ENCODE measurements around the gene TSPAN14. TPM values are rescaled to one million over a fixed set of nuclear protein-coding genes. Genes with fewer than 3 reads are reported as not detected.

The TSPAN14 gene
- total RNA-seq, 1 experiment from 2014 or later, result 73.5 TPM

GRCh38 chr10:80468002-80468401, 13.9 kb downstream of the TSPAN14 start:
- ChIA-PET CTCF (interaction anchor here (0.7 to 34.2 kb wide), 4 partner anchors 23 to 195 kb away, joined by 3 to 802 read pairs (median 4); no protein-coding TSS in a partner anchor), POLR2A (interaction anchor here (0.5 kb wide), 1 partner anchor 93 kb away, joined by 3 read pairs; no protein-coding TSS in a partner anchor)
- H3K4me1 Mint-ChIP-seq, result peaks cover 78% of the 10 kb centered on the region
- peak; percentile 36; the same call in 1 of the 2 replicates for TF ChIP-seq FOXK1 (CRISPR knock-in tag; IDR thresholded peaks at IDR 0.05)
- no peak for TF ChIP-seq ERG (CRISPR knock-in tag; IDR thresholded peaks at IDR 0.05)
- no peak for TF ChIP-seq NFE2L1 (CRISPR knock-in tag; IDR thresholded peaks at IDR 0.05)
- no peak for TF ChIP-seq EMX1 (CRISPR knock-in tag; IDR thresholded peaks at IDR 0.05)
- peak; percentile 44; the same call in 1 of the 2 replicates for TF ChIP-seq SP1 (CRISPR knock-in tag; conservative IDR thresholded peaks at IDR 0.05)
- H3K4me3 Mint-ChIP-seq, result no peak overlapping the region
- no peak overlapping the region for H3K27ac Mint-ChIP-seq
- H3K27me3 Mint-ChIP-seq (ENCODE audit: low read depth), result peaks cover 39% of the 10 kb centered on the region
- peaks cover 17% of the 10 kb centered on the region for H3K36me3 Mint-ChIP-seq
- H3K9me3 Mint-ChIP-seq, result no peaks in the 10 kb centered on the region
- DNase-seq (ENCODE audit: low spot score), result peak; percentile 74
- ATAC-seq, result peak; percentile 82

GRCh38 chr10:80468806-80469421, 14.8 kb downstream of the TSPAN14 start:
- Mint-ChIP-seq H3K4me1 (peaks cover 78% of the 10 kb centered on the region), H3K4me3 (no peak overlapping the region), H3K27ac (no peak overlapping the region), H3K27me3 (ENCODE audit: low read depth) (peaks cover 39% of the 10 kb centered on the region), H3K36me3 (peaks cover 17% of the 10 kb centered on the region), H3K9me3 (no peaks in the 10 kb centered on the region)
- DNase-seq (ENCODE audit: low spot score) (no peak), ATAC-seq (no peak)
- ChIA-PET POLR2A (no interaction called here), CTCF (interaction anchor here (0.6 to 34.2 kb wide), 4 partner anchors 24 to 86 kb away, joined by 3 to 802 read pairs (median 4); partner anchors contain the start of gene PRXL2A)
- TF ChIP-seq ZNF317 (CRISPR knock-in tag; IDR thresholded peaks at IDR 0.05; ENCODE audit: borderline replicate concordance, low read depth) (no peak), SOX15 (CRISPR knock-in tag; IDR thresholded peaks at IDR 0.05) (no peak), HMGA2 (CRISPR knock-in tag; IDR thresholded peaks at IDR 0.05) (no peak), JUN (CRISPR knock-in tag; IDR thresholded peaks at IDR 0.05) (no peak), ZNF425 (CRISPR knock-in tag; conservative IDR thresholded peaks at IDR 0.05) (no peak), MYBL2 (CRISPR knock-in tag; IDR thresholded peaks at IDR 0.05) (no peak), PRDM15 (CRISPR knock-in tag; IDR thresholded peaks at IDR 0.05) (no peak), ZNF219 (CRISPR knock-in tag; IDR thresholded peaks at IDR 0.05; ENCODE audit: borderline replicate concordance) (no peak), SMAD4 (CRISPR knock-in tag; IDR thresholded peaks at IDR 0.05) (no peak)

- ChIA-PET CTCF (interaction anchor here (34.2 kb wide), 1 partner anchor 36 kb away, joined by 802 read pairs; no protein-coding TSS in a partner anchor), POLR2A (no interaction called here)
- no peak overlapping the region for H3K27ac Mint-ChIP-seq
- H3K4me1 Mint-ChIP-seq, result peaks cover 76% of the 10 kb centered on the region
- H3K4me3 Mint-ChIP-seq, result no peak overlapping the region
- ATAC-seq (no peak), DNase-seq (ENCODE audit: low spot score) (no peak)
- H3K9me3 Mint-ChIP-seq, result no peaks in the 10 kb centered on the region
- peaks cover 39% of the 10 kb centered on the region for H3K27me3 Mint-ChIP-seq (ENCODE audit: low read depth)
- peaks cover 20% of the 10 kb centered on the region for H3K36me3 Mint-ChIP-seq
- TF ChIP-seq SMAD4 (CRISPR knock-in tag; IDR thresholded peaks at IDR 0.05) (no peak), ZBTB43 (CRISPR knock-in tag; IDR thresholded peaks at IDR 0.05) (no peak), ZNF532 (CRISPR knock-in tag; IDR thresholded peaks at IDR 0.05; ENCODE audit: borderline replicate concordance) (no peak), RELA (CRISPR knock-in tag; IDR thresholded peaks at IDR 0.05; ENCODE audit: borderline replicate concordance) (no peak), ZNF232 (CRISPR knock-in tag; IDR thresholded peaks at IDR 0.05) (no peak), GTF2I (CRISPR knock-in tag; conservative IDR thresholded peaks at IDR 0.05) (no peak)
These were observed 16.2 kb downstream of the TSPAN14 start for GRCh38 chr10:80470266-80470665.

Data from WTC11 (cell line).